GM06990 (cell line): ENCODE measurements around the gene PCDHGA4.
"Not testable (repeated sequence)": the region's sequence is repeated elsewhere in the genome, so short reads cannot be mapped to it uniquely, and the experiment has no call there.

Source experiments
- DNase-seq: peaks from one replicate; pipeline ENCODE4 v3.0.0-alpha.2; 2011; ENCODE audit not compliant: insufficient read length; ENCODE audit errors: extremely low read depth
- H3K27me3 ChIP-seq: replicated peaks from 2 replicates; pipeline ENCODE4 v1.6.0; 2011; ENCODE audit warnings: low read length; ENCODE audit not compliant: control insufficient read depth, insufficient read depth
- H3K36me3 ChIP-seq: 2 replicates; pipeline ENCODE4 v1.5.1; 2011; ENCODE audit warnings: low read length; ENCODE audit not compliant: control insufficient read depth, insufficient read depth
- H3K4me3 ChIP-seq: replicated peaks from 2 replicates; pipeline ENCODE4 v1.5.1; 2011; ENCODE audit warnings: low read depth, mild to moderate bottlenecking, control low read depth, low read length
- CTCF ChIP-seq: IDR thresholded peaks from 2 replicates; pipeline ENCODE4 v1.5.1; 2011; ENCODE audit warnings: low read length, control low read depth, mild to moderate bottlenecking, inconsistent platforms; ENCODE audit not compliant: insufficient read depth, poor library complexity, severe bottlenecking

PCDHGA4 gene

DNA sequence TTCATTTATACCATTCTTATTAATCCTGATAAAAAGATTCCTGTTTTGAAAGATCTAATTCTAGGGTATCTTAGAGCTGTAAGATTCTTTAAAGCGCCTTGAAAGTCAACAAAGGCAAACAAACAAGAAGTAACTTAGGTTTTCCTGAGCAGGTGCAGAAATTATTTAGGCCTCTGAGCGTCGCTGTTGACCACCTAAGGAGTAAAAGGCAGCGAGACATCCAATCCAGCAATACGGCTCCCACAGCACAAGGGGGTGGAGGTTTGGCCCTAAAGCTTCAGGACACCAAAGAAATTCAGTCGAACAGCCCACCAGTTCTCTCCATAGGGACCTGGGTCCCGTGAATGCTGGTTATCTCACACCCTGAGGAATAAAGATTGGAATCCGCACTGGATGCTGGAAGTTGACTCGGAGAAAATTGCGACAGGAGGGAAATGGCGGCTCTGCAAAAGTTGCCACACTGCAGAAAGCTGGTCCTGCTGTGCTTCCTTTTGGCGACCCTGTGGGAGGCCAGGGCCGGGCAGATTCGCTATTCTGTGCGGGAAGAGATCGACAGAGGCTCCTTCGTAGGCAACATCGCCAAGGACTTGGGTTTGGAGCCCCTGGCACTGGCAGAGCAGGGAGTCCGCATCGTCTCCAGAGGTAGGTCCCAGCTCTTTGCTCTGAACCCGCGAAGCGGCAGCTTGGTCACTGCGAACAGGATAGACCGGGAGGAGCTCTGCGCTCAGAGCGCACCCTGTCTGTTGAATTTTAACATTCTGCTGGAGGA lies 16.1 kb upstream of the PCDHGA4 start, which contains the start of gene PCDHGA2:
Gene PCDHGA2 (plus strand): TSS at position 223 of the 769 bp plus-strand sequence.
- H3K36me3 ChIP-seq, result no peaks in the 10 kb centered on the region
- no peak for DNase-seq
- peak; percentile 23 for TF ChIP-seq CTCF
- H3K4me3 ChIP-seq, result no peak within 1 kb of the TSS
- no peaks in the 10 kb centered on the region for H3K27me3 ChIP-seq

- DNase-seq, H3K27me3 ChIP-seq, H3K36me3 ChIP-seq: not testable (repeated sequence)
These were observed 14.0 kb upstream of the PCDHGA4 start for GRCh38 chr5:141340781-141341354.

GRCh38 chr5:141342773-141343172 lies 12.0 kb upstream of the PCDHGA4 start:
- Histone ChIP-seq H3K27me3 (no peaks in the 10 kb centered on the region), H3K4me3 (no peak overlapping the region), H3K36me3 (no peaks in the 10 kb centered on the region)
- no peak for TF ChIP-seq CTCF
- DNase-seq, result no peak

More at GRCh38 chr5:141340781-141341354, 14.0 kb upstream of the PCDHGA4 start:
- not testable (repeated sequence) for H3K4me3 ChIP-seq

GRCh38 chr5:141343242-141343952 lies 11.4 kb upstream of the PCDHGA4 start, which contains the start of gene PCDHGA3:
Gene PCDHGA3 (plus strand): TSS chr5:141343829. CDS start chr5:141344034, 205 bp downstream.
- no peaks in the 10 kb centered on the region for H3K27me3 ChIP-seq
- no peak within 1 kb of the TSS for H3K4me3 ChIP-seq
- no peaks in the 10 kb centered on the region for H3K36me3 ChIP-seq
- TF ChIP-seq CTCF, result peak; percentile 23
- DNase-seq, result no peak

- Histone ChIP-seq H3K36me3 (no peaks in the 10 kb centered on the region), H3K27me3 (no peaks in the 10 kb centered on the region), H3K4me3 (no peak overlapping the region)
- DNase-seq, result no peak
- TF ChIP-seq CTCF, result no peak
These were observed 10.8 kb upstream of the PCDHGA4 start for GRCh38 chr5:141343953-141344463.

- no peak for DNase-seq
- H3K4me3 ChIP-seq, result no peak overlapping the region
- H3K27me3 ChIP-seq, result no peaks in the 10 kb centered on the region
- no peak for TF ChIP-seq CTCF
- no peaks in the 10 kb centered on the region for H3K36me3 ChIP-seq
These were observed 9.5 kb upstream of the PCDHGA4 start for GRCh38 chr5:141345327-141345726.

DNA sequence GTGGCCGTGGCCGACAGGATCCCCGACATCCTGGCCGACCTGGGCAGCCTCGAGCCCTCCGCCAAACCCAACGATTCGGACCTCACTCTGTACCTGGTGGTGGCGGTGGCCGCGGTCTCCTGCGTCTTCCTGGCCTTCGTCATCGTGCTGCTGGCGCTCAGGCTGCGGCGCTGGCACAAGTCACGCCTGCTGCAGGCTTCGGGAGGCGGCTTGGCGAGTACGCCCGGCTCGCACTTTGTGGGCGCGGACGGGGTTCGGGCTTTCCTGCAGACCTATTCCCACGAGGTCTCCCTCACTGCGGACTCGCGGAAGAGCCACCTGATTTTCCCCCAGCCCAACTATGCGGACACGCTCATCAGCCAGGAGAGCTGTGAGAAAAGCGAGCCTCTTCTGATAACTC lies 8.8 kb upstream of the PCDHGA4 start:
- not testable (repeated sequence) for H3K4me3 ChIP-seq, H3K27me3 ChIP-seq, H3K36me3 ChIP-seq, DNase-seq
